Measurements from ENCODE around the gene TADA1. TPM values are rescaled to one million over a fixed set of nuclear protein-coding genes. Genes with fewer than 3 reads are reported as not detected.
A peak's percentile ranks its signal among the peaks of the same experiment; 100 is the strongest.

Gene TADA1
- total RNA-seq, 1 experiment from 2014 or later = 5.2 TPM

DNA sequence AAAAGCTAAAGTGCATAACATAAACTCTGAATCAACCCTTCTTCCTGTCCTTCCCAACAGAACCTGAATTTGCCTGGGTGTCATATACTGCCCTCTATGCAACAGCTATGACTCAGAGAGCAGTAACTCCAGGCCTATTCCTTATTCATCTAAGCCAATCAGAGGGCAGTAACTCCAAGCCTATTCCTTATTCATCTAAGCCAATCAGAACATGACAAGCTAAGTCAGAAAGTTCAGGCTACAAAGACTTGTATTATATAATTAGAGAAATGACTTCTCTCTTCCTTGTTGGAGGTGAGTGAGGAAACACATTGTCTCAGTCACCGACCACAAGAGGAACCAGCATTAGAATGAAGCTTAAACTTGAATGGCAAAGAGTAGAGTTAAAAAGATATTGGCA lies 26.2 kb upstream of the TADA1 start:
- no peak overlapping the region for H3K4me3 ChIP-seq
- no peaks in the 10 kb centered on the region for H3K36me3 ChIP-seq (ENCODE audit: low read depth)
- POLR2A ChIA-PET (ENCODE audit: unreplicated experiment) = no interaction called here
- no peaks in the 10 kb centered on the region for H3K79me2 ChIP-seq (ENCODE audit: low read depth)
- H3K9me3 ChIP-seq (ENCODE audit: insufficient read depth, low read depth) = no peaks in the 10 kb centered on the region; the same call in 1 of the 2 replicates
- no peak overlapping the region for H3K27ac ChIP-seq
- no TSS peak for BruUV-seq (replicated peaks)
- no peaks in the 10 kb centered on the region for H3F3A ChIP-seq (ENCODE audit: insufficient read depth, low read depth)
- H2AFZ ChIP-seq = no peak overlapping the region
- H3K4me2 ChIP-seq = no peak overlapping the region
- no peaks in the 10 kb centered on the region for H4K20me1 ChIP-seq (ENCODE audit: insufficient read depth)
- H3K9me2 ChIP-seq (ENCODE audit: insufficient read depth) = no peaks in the 10 kb centered on the region
- H3K4me1 ChIP-seq (replicated peaks; ENCODE audit: insufficient read depth) = peaks cover 18% of the 10 kb centered on the region
- no peak for TF ChIP-seq EZH2 (IDR thresholded peaks at IDR 0.05; ENCODE audit: low read depth)
- H3K27me3 ChIP-seq (ENCODE audit: insufficient read depth, low read depth) = no peaks in the 10 kb centered on the region
- CTCF ChIA-PET = interaction anchor here (0.6 kb wide), 1 partner anchor 318 kb away, joined by 14 read pairs; no protein-coding TSS in a partner anchor
- peak in 1 of 2 experiments; percentile 47 for DNase-seq
- intact Hi-C loops (cut with micrococcal nuclease; ENCODE audit: unreplicated experiment) = no loop called here

DNA sequence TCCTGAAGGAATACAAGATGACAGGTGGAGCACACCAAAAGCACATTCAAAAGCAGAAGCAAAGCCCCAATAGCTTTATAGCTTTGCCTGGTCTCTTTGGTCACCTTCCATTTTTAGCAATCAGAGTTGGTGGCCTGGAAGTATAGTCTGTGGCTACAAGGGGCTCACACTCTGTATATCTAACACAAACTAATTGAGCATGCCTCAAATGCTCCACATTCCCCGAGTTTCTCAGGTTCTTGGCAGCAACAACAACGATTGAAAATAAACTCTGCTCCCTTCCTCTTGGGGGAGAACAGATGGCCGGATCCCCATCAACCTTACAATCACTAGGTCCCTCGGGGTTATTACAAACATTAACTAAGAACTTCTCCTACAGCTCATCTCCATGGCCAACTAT lies 24.9 kb upstream of the TADA1 start:
- H3K79me2 ChIP-seq (ENCODE audit: low read depth) = no peaks in the 10 kb centered on the region
- no peak for TF ChIP-seq EZH2 (IDR thresholded peaks at IDR 0.05; ENCODE audit: low read depth)
- TF ChIP-seq, protein P1, sequence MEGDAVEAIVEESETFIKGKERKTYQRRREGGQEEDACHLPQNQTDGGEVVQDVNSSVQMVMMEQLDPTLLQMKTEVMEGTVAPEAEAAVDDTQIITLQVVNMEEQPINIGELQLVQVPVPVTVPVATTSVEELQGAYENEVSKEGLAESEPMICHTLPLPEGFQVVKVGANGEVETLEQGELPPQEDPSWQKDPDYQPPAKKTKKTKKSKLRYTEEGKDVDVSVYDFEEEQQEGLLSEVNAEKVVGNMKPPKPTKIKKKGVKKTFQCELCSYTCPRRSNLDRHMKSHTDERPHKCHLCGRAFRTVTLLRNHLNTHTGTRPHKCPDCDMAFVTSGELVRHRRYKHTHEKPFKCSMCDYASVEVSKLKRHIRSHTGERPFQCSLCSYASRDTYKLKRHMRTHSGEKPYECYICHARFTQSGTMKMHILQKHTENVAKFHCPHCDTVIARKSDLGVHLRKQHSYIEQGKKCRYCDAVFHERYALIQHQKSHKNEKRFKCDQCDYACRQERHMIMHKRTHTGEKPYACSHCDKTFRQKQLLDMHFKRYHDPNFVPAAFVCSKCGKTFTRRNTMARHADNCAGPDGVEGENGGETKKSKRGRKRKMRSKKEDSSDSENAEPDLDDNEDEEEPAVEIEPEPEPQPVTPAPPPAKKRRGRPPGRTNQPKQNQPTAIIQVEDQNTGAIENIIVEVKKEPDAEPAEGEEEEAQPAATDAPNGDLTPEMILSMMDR (conservative IDR thresholded peaks at IDR 0.05) = no peak
- ChIA-PET POLR2A (ENCODE audit: unreplicated experiment) (no interaction called here), CTCF (no interaction called here)
- H3K4me1 ChIP-seq (replicated peaks; ENCODE audit: insufficient read depth) = peaks cover 8% of the 10 kb centered on the region; the same call in 1 of the 2 replicates
- intact Hi-C loops (cut with micrococcal nuclease; ENCODE audit: unreplicated experiment) = no loop called here
- H3K4me2 ChIP-seq = no peak overlapping the region
- no peaks in the 10 kb centered on the region for H3K9me2 ChIP-seq (ENCODE audit: insufficient read depth)
- H3K27me3 ChIP-seq (ENCODE audit: insufficient read depth, low read depth) = no peaks in the 10 kb centered on the region
- H3K9me3 ChIP-seq (ENCODE audit: insufficient read depth, low read depth) = no peaks in the 10 kb centered on the region; the same call in 1 of the 2 replicates
- no peak overlapping the region for H3K27ac ChIP-seq
- no peaks in the 10 kb centered on the region for H3F3A ChIP-seq (ENCODE audit: insufficient read depth, low read depth)
- BruUV-seq (replicated peaks) = no TSS peak
- H4K20me1 ChIP-seq (ENCODE audit: insufficient read depth) = no peaks in the 10 kb centered on the region
- H3K36me3 ChIP-seq (ENCODE audit: low read depth) = no peaks in the 10 kb centered on the region
- no peak for DNase-seq
- no peak overlapping the region for H2AFZ ChIP-seq
- H3K4me3 ChIP-seq = no peak overlapping the region

DNA sequence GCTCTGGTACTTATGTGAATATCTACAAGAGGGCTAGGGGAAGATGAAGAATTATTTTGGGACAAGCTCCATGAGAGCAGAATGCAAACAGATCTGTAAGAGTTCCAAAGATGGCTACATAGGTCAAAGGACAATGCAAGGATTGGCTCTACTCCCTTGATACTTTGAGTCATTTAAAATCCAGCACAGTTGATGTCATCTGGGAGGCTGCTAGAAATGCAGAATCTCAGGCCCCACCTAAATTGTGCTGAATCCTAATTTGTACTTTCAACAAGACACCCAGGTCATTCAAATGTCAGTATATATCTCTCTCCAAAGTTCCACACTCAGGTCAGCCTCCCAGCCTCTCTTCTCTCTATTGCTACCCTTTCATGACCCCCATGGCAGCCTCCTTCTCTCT lies 23.7 kb upstream of the TADA1 start:
- Histone ChIP-seq H3K9me3 (ENCODE audit: insufficient read depth, low read depth) (no peaks in the 10 kb centered on the region; the same call in 1 of the 2 replicates), H3K4me3 (no peak overlapping the region), H3K79me2 (ENCODE audit: low read depth) (no peaks in the 10 kb centered on the region), H3K9me2 (ENCODE audit: insufficient read depth) (no peaks in the 10 kb centered on the region), H4K20me1 (ENCODE audit: insufficient read depth) (no peaks in the 10 kb centered on the region), H2AFZ (no peak overlapping the region), H3K4me1 (replicated peaks; ENCODE audit: insufficient read depth) (no peaks in the 10 kb centered on the region), H3K36me3 (ENCODE audit: low read depth) (no peaks in the 10 kb centered on the region), H3K27me3 (ENCODE audit: insufficient read depth, low read depth) (no peaks in the 10 kb centered on the region), H3F3A (ENCODE audit: insufficient read depth, low read depth) (no peaks in the 10 kb centered on the region), H3K4me2 (no peak overlapping the region), H3K27ac (no peak overlapping the region)
- ChIA-PET POLR2A (ENCODE audit: unreplicated experiment) (no interaction called here), CTCF (no interaction called here)
- no TSS peak for BruUV-seq (replicated peaks)
- DNase-seq = no peak
- no peak for TF ChIP-seq EZH2 (IDR thresholded peaks at IDR 0.05; ENCODE audit: low read depth)
- TF ChIP-seq, protein P1 (conservative IDR thresholded peaks at IDR 0.05) = no peak
- intact Hi-C loops (cut with micrococcal nuclease; ENCODE audit: unreplicated experiment) = no loop called here

DNA sequence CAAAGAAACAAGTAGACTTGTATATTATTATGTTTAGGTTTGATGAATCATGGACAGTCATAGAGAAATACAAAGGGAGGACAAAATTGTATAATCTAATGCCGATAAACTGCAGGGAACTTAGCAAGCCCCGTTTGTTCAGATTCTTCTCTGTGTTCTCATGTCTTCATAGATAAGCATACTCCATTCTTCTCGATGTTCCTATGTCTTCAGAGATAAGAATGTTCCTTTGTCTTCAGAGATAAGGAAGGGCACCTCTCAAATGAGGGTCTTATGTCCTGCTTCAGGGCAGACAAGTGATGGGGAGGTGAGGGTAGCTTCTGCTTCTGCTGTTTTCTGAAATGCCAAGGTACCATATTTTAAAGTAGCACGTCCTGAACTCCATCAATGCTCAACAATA lies 19.7 kb upstream of the TADA1 start:
- intact Hi-C loops (cut with micrococcal nuclease; ENCODE audit: unreplicated experiment) = no loop called here
- no peaks in the 10 kb centered on the region for H3K9me2 ChIP-seq (ENCODE audit: insufficient read depth)
- no peaks in the 10 kb centered on the region for H3K36me3 ChIP-seq (ENCODE audit: low read depth)
- H3K4me3 ChIP-seq = no peak overlapping the region
- H3K4me2 ChIP-seq = no peak overlapping the region
- no peaks in the 10 kb centered on the region for H3K4me1 ChIP-seq (replicated peaks; ENCODE audit: insufficient read depth)
- no peak overlapping the region; the same call in 1 of the 2 replicates for H2AFZ ChIP-seq
- no peaks in the 10 kb centered on the region; the same call in 1 of the 2 replicates for H3K9me3 ChIP-seq (ENCODE audit: insufficient read depth, low read depth)
- no peaks in the 10 kb centered on the region for H3F3A ChIP-seq (ENCODE audit: insufficient read depth, low read depth)
- DNase-seq = no peak
- no peaks in the 10 kb centered on the region for H3K79me2 ChIP-seq (ENCODE audit: low read depth)
- ChIA-PET POLR2A (ENCODE audit: unreplicated experiment) (no interaction called here), CTCF (no interaction called here)
- BruUV-seq (replicated peaks) = no TSS peak
- no peak for TF ChIP-seq EZH2 (IDR thresholded peaks at IDR 0.05; ENCODE audit: low read depth)
- TF ChIP-seq, protein P1 (conservative IDR thresholded peaks at IDR 0.05) = no peak
- no peaks in the 10 kb centered on the region for H3K27me3 ChIP-seq (ENCODE audit: insufficient read depth, low read depth)
- no peaks in the 10 kb centered on the region for H4K20me1 ChIP-seq (ENCODE audit: insufficient read depth)
- H3K27ac ChIP-seq = no peak overlapping the region

Measured in PC-9 (cell line).